ENCODE measurements around the gene FN1.

DNA sequence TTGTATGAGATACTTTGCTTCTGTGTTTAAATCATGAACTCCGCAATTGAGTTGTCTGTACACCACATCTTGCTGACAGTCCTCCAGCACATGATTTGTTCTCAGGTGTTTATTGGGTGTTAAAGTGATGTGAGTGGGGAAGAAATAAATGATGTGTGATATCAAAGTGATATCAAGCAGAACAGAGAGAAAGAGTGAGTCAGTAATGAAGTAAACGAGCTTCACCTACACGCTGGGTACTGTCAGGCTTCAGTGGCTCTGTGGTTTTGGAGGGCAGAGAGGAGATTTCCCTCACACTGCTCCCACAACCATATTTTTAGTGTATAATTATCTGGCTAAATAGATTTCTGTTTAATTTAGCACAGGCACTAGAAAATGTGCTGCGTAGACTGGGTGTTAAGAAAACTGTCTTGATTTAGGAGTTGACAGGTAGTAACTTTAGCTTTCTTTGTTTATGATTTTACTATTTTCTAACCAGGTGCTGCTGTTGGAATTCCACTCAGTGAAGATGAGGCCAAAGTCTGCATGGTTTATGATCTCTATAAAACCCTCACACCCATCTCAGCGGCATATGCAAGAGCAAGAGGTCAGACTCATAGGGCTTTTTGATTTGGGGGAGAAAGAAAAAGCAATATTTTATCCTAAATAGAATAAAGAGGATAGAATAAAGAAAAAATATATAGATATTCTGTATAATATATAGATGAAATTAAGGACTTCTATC is 102.8 kb downstream of the FN1 start:
- TF ChIP-seq, protein P1, sequence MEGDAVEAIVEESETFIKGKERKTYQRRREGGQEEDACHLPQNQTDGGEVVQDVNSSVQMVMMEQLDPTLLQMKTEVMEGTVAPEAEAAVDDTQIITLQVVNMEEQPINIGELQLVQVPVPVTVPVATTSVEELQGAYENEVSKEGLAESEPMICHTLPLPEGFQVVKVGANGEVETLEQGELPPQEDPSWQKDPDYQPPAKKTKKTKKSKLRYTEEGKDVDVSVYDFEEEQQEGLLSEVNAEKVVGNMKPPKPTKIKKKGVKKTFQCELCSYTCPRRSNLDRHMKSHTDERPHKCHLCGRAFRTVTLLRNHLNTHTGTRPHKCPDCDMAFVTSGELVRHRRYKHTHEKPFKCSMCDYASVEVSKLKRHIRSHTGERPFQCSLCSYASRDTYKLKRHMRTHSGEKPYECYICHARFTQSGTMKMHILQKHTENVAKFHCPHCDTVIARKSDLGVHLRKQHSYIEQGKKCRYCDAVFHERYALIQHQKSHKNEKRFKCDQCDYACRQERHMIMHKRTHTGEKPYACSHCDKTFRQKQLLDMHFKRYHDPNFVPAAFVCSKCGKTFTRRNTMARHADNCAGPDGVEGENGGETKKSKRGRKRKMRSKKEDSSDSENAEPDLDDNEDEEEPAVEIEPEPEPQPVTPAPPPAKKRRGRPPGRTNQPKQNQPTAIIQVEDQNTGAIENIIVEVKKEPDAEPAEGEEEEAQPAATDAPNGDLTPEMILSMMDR (IDR thresholded peaks at IDR 0.05), result no peak
- TF ChIP-seq POLR2A (IDR thresholded peaks at IDR 0.05) (no peak), POLR2AphosphoS5 (IDR thresholded peaks at IDR 0.05) (no peak)

Measured in prostate gland (tissue), 2 donors.